Retinal pigment epithelial cell (primary cell): ENCODE data around the gene CPE.

ENCODE experiments used
- DNase-seq: peaks from one replicate; pipeline ENCODE4 v3.0.0-alpha.2; 2010; ENCODE audit warnings: low read depth
- H3K4me3 ChIP-seq: 2 replicates; pipeline ENCODE4 v1.5.1; 2011; ENCODE audit warnings: mild to moderate bottlenecking, low read length, control low read depth, moderate library complexity
- TF ChIP-seq, protein P1 (sequence below): conservative IDR thresholded peaks from 2 replicates; pipeline ENCODE4 v1.5.1; 2011; ENCODE audit warnings: low read depth, low read length, control low read depth, inconsistent platforms

The CPE gene

GRCh38 chr4:165379678-165380064 lies 863 bp downstream of the CPE start:
- TF ChIP-seq, protein P1, sequence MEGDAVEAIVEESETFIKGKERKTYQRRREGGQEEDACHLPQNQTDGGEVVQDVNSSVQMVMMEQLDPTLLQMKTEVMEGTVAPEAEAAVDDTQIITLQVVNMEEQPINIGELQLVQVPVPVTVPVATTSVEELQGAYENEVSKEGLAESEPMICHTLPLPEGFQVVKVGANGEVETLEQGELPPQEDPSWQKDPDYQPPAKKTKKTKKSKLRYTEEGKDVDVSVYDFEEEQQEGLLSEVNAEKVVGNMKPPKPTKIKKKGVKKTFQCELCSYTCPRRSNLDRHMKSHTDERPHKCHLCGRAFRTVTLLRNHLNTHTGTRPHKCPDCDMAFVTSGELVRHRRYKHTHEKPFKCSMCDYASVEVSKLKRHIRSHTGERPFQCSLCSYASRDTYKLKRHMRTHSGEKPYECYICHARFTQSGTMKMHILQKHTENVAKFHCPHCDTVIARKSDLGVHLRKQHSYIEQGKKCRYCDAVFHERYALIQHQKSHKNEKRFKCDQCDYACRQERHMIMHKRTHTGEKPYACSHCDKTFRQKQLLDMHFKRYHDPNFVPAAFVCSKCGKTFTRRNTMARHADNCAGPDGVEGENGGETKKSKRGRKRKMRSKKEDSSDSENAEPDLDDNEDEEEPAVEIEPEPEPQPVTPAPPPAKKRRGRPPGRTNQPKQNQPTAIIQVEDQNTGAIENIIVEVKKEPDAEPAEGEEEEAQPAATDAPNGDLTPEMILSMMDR = no peak
- DNase-seq = no peak
- H3K4me3 ChIP-seq = peak overlapping the region; percentile 69

- TF ChIP-seq, protein P1 = no peak
- no peak overlapping the region for H3K4me3 ChIP-seq
- DNase-seq = no peak
Observed at GRCh38 chr4:165380805-165381204, 2.0 kb downstream of the CPE start.

DNA sequence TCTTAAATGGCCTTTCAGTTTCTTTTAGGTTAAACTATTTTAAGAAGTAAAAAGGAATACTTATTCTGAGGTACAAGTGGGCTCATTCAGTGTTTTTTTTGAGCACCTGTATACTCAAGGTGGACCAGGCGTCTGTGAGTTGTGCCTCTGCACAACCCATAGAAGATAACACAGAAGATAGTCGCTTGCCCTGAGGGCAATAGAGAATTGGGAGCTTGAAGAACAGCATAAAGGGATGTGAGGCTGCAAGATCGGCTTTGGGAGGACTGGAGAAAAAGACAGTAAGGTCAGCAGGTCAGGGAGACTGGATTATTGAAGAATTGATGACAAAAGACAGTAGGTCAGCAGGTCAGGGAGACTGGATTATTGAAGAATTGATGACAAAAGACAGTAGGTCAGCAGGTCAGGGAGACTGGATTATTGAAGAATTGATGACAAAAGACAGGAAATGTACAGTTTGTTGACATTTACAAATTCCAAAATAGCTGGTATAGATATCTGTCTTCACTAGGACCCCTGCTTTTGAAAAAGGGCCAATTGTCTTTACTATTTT lies 3.1 kb downstream of the CPE start:
- TF ChIP-seq, protein P1 = no peak
- no peak for DNase-seq
- H3K4me3 ChIP-seq = no peak overlapping the region

GRCh38 chr4:165382640-165383039 lies 3.8 kb downstream of the CPE start:
- TF ChIP-seq, protein P1 = no peak
- H3K4me3 ChIP-seq = no peak overlapping the region
- no peak for DNase-seq

DNA sequence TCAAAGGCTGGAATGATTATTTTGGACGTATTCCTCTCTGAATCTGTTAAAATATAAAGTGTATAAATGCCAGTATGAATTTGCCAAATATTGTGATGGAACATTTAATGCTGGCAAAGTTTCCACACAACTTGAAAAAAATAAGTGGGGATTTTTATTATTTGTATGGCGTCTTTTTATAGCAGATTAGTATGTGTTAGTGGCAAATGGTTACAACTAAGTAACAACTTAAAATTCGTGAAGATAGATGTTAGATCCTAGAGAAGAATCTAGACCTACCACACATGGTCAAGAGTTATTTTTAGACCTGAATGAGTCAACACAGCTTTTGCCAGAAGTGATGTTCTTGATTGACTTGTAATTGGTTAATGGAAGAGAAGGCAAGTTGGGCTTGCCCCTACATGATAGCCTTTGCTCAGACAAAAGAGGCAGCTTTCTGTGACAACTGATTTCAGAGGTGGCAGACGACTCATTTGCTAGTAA lies 4.8 kb downstream of the CPE start:
- TF ChIP-seq, protein P1 = no peak

GRCh38 chr4:165384186-165384585 lies 5.4 kb downstream of the CPE start:
- no peak for DNase-seq
- no peak overlapping the region for H3K4me3 ChIP-seq
- TF ChIP-seq, protein P1 = no peak

More for the DNA sequence above, 4.8 kb downstream of the CPE start:
- DNase-seq = no peak
- no peak overlapping the region for H3K4me3 ChIP-seq

DNA sequence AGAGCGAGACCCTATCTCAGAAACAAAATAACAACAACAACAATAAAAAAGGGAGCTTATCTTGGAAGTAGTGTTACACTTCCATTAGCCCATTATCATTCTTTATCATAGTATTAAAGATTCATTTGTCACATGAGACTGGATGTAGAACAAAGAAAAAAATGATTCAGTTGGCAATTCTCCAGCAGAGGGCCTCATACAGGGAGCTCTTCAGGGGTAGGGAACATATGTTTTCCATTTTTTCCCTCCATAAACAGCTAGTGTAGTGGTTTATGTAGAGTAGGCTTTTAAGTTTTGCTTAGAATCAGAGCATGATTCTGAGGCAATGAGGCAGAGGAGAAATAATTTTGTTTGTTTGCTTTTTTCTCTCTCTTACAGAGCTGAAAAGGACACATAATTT lies 5.8 kb downstream of the CPE start:
- H3K4me3 ChIP-seq = no peak overlapping the region
- TF ChIP-seq, protein P1 = no peak

More for the DNA sequence above, 5.8 kb downstream of the CPE start:
- DNase-seq = no peak
